Measurements from ENCODE around the gene MARCHF5.

GRCh38 chr10:92316610-92317009 lies 25.6 kb downstream of the MARCHF5 start:
- TF ChIP-seq, protein P1, sequence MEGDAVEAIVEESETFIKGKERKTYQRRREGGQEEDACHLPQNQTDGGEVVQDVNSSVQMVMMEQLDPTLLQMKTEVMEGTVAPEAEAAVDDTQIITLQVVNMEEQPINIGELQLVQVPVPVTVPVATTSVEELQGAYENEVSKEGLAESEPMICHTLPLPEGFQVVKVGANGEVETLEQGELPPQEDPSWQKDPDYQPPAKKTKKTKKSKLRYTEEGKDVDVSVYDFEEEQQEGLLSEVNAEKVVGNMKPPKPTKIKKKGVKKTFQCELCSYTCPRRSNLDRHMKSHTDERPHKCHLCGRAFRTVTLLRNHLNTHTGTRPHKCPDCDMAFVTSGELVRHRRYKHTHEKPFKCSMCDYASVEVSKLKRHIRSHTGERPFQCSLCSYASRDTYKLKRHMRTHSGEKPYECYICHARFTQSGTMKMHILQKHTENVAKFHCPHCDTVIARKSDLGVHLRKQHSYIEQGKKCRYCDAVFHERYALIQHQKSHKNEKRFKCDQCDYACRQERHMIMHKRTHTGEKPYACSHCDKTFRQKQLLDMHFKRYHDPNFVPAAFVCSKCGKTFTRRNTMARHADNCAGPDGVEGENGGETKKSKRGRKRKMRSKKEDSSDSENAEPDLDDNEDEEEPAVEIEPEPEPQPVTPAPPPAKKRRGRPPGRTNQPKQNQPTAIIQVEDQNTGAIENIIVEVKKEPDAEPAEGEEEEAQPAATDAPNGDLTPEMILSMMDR (IDR thresholded peaks at IDR 0.05 in 4 of 5, conservative IDR thresholded peaks at IDR 0.05 in 1 of 5): no peak
- no peak for TF ChIP-seq POLR2A (IDR thresholded peaks at IDR 0.05)

All from gastrocnemius medialis (tissue), 4 donors.